Activated effector memory CD4-positive, alpha-beta T cell treated with Interleukin-2 at 50 U/mL for 16 hours (primary cell): ENCODE measurements around the gene SERINC4.
A peak's percentile ranks its signal among the peaks of the same experiment; 100 is the strongest.

Source experiments
- DNase-seq: peaks from one replicate; pipeline ENCODE4 v3.0.0-alpha.2; 2020

Gene SERINC4

GRCh38 chr15:43795997-43796396 is 4.0 kb downstream of the SERINC4 start:
- DNase-seq, result no peak

GRCh38 chr15:43795197-43795596 is 4.8 kb downstream of the SERINC4 start:
- no peak for DNase-seq

GRCh38 chr15:43794269-43795037 is 5.6 kb downstream of the SERINC4 start:
- DNase-seq, result no peak

- no peak for DNase-seq
These were observed 6.4 kb downstream of the SERINC4 start for GRCh38 chr15:43793647-43794046.

GRCh38 chr15:43792761-43793476 is 7.1 kb downstream of the SERINC4 start:
- DNase-seq, result no peak

GRCh38 chr15:43791993-43792760 is 7.8 kb downstream of the SERINC4 start, which contains the start of gene SERF2:
SERF2 (plus strand) TSS chr15:43792320; CDS start chr15:43792377, 57 bp downstream.
- peak; percentile 99 for DNase-seq

DNA sequence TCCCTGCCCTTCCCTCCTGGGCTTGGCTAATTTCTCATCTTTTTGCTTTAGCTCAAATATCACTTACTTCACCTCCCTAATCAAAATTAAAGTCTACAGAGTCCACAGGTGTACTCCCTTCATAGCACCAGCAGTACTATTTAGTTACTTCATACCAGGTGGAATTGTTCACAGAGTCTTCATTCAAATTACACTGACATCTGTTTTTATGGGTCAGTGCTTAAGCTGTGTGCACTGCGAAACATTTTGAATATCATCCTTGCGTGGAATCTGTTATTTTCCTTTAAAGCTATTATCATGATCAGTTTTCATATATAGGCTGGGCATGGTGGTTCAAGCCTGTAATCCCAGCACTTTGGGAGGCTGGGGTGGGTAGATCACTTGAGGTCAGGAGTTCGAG is 10.6 kb downstream of the SERINC4 start:
- no peak for DNase-seq

DNA sequence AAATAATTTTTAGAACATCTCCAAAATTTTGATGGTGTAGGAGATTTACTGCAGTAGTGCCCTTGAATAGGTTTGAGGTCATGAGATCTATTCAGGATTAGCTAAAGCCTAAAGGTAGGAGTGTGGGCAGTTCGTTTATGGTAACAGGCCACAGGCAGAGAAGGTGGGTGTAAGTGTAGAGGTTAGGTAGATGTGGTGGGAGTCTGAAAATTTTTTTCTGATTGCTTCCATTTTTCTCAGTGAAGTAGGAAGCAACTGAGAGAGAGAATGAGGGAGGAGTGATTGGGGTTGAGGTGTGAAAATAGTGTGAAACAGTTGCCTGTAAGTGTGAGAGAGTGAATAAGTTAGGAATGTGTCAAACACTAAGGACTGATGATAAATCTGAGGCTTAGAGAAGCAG is 21.0 kb downstream of the SERINC4 start:
- no peak for DNase-seq

DNA sequence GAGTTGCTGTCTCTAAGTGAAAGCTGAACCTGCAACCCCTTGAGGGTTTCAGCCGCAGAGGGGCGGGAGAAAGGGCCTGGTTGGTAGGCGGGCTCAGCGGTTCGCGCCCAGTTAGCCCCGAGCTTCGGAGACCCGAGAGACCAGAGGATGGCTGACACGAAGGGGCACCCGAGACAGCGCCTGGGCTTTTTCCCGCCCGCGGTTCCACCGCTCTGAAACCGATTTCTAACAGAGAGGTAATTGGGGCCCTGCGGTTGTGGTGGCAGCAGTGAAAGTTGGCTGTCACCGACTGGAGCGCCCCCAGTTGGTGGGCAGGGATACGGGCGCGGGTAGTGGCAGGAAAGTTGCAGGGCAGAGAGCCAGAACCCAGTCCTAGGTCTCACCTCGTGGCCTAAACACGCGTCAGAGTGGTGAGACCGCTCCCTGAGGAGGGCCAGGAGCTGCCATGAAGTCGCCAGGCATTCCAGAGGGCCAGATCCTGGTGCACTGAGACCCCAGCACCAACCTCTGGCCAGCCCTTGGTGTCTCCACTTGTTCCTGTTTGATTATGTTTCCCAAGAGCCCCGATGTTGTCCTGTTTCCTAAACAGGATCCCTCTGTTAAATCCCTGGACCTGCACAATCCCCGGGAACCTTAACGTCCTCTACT is 22.6 kb downstream of the SERINC4 start:
- DNase-seq, result peak; percentile 79

- peak; percentile 74 for DNase-seq
These were observed 23.2 kb downstream of the SERINC4 start, which contains the start of gene ELL3 for GRCh38 chr15:43776718-43777266. ELL3 (minus strand) TSS chr15:43776966; CDS start chr15:43776901, 65 bp downstream.

DNA sequence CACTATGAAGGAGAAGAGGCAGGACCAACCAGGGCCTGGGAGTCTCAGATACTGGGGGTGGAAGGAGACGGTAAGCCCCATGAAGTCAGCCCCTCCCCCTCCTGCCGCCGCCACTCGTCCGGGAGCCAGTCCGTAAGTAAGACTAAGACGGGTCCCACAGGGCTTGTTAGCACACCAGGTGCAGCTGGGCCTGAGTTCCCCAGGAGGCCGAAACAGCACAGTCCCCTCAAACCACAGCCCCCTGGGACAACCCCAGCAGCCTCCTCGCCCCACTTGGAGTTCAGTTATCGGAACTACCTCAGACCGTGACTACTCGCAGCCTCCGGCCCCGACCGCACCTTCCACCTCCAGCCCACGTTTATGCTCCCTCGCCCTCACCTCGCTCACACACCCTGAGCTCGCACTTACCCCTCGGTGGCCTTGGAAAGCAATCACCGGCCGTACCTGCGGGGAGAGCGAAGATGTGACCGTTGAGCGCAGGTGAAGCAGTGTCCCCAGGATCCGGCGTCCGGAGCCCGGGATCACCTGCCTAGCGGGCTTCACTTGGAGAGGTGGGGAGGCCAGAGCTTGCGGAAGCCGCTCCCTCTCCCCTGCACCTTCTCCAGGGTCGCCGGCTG is 23.8 kb downstream of the SERINC4 start:
- no peak for DNase-seq

- no peak for DNase-seq
These were observed 24.5 kb downstream of the SERINC4 start for GRCh38 chr15:43775411-43775965.

- DNase-seq, result no peak
These were observed 26.0 kb downstream of the SERINC4 start for GRCh38 chr15:43774062-43774461.

GRCh38 chr15:43772624-43773023 is 27.4 kb downstream of the SERINC4 start:
- no peak for DNase-seq

DNA sequence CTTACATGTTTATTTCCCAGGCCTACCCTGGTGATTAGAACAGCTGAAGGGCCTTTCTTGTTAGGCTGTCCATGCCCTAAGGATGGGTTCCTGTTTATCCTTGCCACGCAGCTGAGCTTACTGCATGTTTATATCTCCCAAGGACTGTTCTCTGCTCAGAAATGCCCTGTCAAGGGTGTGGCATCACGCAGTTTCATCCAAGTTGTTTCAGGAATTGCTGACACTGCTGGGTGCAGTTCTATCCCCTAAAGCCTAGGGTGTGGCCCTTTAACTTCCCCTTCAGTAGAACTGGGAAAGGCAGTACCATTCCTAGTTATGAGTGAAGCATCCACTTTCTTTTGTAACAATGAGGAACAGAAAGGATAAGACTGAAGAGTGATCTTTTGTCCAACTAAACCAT is 28.2 kb downstream of the SERINC4 start:
- DNase-seq, result no peak

- DNase-seq, result no peak
These were observed 30.3 kb downstream of the SERINC4 start for GRCh38 chr15:43769584-43770228.

GRCh38 chr15:43763819-43764446 is 36.1 kb downstream of the SERINC4 start:
- no peak for DNase-seq

GRCh38 chr15:43762824-43763223 is 37.2 kb downstream of the SERINC4 start:
- no peak for DNase-seq

- DNase-seq, result no peak
These were observed 48.1 kb downstream of the SERINC4 start for GRCh38 chr15:43751885-43752284.

DNA sequence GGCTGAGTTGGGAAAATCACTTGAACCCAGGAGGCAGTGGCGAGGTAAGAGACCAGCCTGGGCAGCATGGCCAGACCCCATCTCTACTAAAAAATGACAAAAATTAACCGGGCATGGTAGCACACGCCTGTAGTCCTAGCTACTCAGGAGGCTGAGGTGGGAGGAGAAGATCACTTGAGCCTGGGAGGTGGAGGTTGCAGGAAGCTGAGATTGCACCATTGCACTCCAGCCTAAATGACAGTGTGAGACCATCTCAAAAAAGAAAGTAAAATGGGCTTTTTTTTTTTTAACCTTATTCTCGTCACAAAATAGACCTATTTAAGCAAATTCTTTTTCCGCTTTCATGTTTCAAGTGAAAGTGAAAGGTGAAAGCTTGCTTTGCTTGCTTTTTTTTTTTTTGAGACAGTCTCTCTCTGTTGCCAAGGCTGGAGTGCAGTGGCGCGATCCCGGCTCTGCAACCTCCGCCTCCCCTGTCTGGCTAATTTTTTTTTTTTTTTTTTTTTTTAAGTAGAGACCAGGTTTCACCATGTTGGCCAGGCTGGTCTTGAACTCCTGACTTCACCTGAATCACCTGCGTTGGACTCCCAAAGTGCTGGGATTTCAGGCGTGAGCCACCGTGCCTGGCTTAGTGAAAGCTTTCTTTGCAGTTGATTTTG is 50.2 kb downstream of the SERINC4 start:
- DNase-seq, result no peak
